BE2C (cell line): Measurements from ENCODE around the gene USP47.

Experiments used
- DNase-seq: peaks from one replicate; pipeline ENCODE4 v3.0.0-alpha.2; 2020
- H3K27me3 ChIP-seq: fragments of 250-450 bp; sonication (Bioruptor Pico); 2 replicates; pipeline ENCODE4 v1.5.1; 2020; ENCODE audit warnings: mild to moderate bottlenecking
- H3K36me3 ChIP-seq: fragments of 250-450 bp; sonication (Bioruptor Pico); 2 replicates; pipeline ENCODE4 v1.5.1; 2020; ENCODE audit warnings: mild to moderate bottlenecking
- H3K4me1 ChIP-seq: fragments of 250-450 bp; sonication (Bioruptor Pico); 2 replicates; pipeline ENCODE4 v1.5.1; 2020
- H3K4me3 ChIP-seq: 2 replicates; pipeline ENCODE4 v1.5.1; 2011; ENCODE audit warnings: low read depth, low read length
- H3K9me3 ChIP-seq: fragments of 250-450 bp; sonication (Bioruptor Pico); 2 replicates; pipeline ENCODE4 v1.5.1; 2020
- CTCF ChIP-seq: IDR thresholded peaks from 2 replicates; pipeline ENCODE4 v1.5.1; 2012; ENCODE audit warnings: mild to moderate bottlenecking, low read depth, low read length

USP47 gene

GRCh38 chr11:11814614-11815452 is 26.9 kb upstream of the USP47 start:
- H3K9me3 ChIP-seq = no peaks in the 10 kb centered on the region
- H3K36me3 ChIP-seq = no peaks in the 10 kb centered on the region
- TF ChIP-seq CTCF = no peak
- DNase-seq = no peak
- no peaks in the 10 kb centered on the region for H3K27me3 ChIP-seq
- H3K4me1 ChIP-seq = no peaks in the 10 kb centered on the region
- H3K4me3 ChIP-seq = no peak overlapping the region

- Histone ChIP-seq H3K27me3 (no peaks in the 10 kb centered on the region), H3K4me1 (no peaks in the 10 kb centered on the region), H3K9me3 (no peaks in the 10 kb centered on the region), H3K36me3 (no peaks in the 10 kb centered on the region), H3K4me3 (no peak overlapping the region)
- no peak for TF ChIP-seq CTCF
- DNase-seq = no peak
Measured at GRCh38 chr11:11816511-11817314, 25.1 kb upstream of the USP47 start.

- Histone ChIP-seq H3K4me3 (no peak overlapping the region), H3K4me1 (no peaks in the 10 kb centered on the region), H3K9me3 (no peaks in the 10 kb centered on the region), H3K27me3 (no peaks in the 10 kb centered on the region), H3K36me3 (no peaks in the 10 kb centered on the region)
- no peak for TF ChIP-seq CTCF
- DNase-seq = no peak
Measured at GRCh38 chr11:11817957-11818356, 23.8 kb upstream of the USP47 start.

- H3K9me3 ChIP-seq = no peaks in the 10 kb centered on the region
- no peaks in the 10 kb centered on the region for H3K27me3 ChIP-seq
- no peaks in the 10 kb centered on the region for H3K4me1 ChIP-seq
- no peak overlapping the region for H3K4me3 ChIP-seq
- no peaks in the 10 kb centered on the region for H3K36me3 ChIP-seq
- no peak for TF ChIP-seq CTCF
- DNase-seq = no peak
Measured at GRCh38 chr11:11818529-11819121, 23.1 kb upstream of the USP47 start.

- no peak for TF ChIP-seq CTCF
- H3K4me3 ChIP-seq = no peak overlapping the region
- H3K9me3 ChIP-seq = no peaks in the 10 kb centered on the region
Measured at GRCh38 chr11:11821899-11822298, 19.9 kb upstream of the USP47 start.

GRCh38 chr11:11822946-11823345 is 18.8 kb upstream of the USP47 start:
- no peak for DNase-seq
- H3K4me1 ChIP-seq = no peaks in the 10 kb centered on the region
- H3K4me3 ChIP-seq = no peak overlapping the region
- TF ChIP-seq CTCF = no peak
- no peaks in the 10 kb centered on the region for H3K27me3 ChIP-seq
- no peaks in the 10 kb centered on the region for H3K36me3 ChIP-seq
- no peaks in the 10 kb centered on the region for H3K9me3 ChIP-seq

More at GRCh38 chr11:11821899-11822298, 19.9 kb upstream of the USP47 start:
- Histone ChIP-seq H3K27me3 (no peaks in the 10 kb centered on the region), H3K4me1 (no peaks in the 10 kb centered on the region), H3K36me3 (no peaks in the 10 kb centered on the region)
- no peak for DNase-seq
